Progenitor cell of endocrine pancreas (in vitro differentiated cells): ENCODE data around the gene MYO7A. TPM values are rescaled to one million over a fixed set of nuclear protein-coding genes. Genes with fewer than 3 reads are reported as not detected.
A peak's percentile ranks its signal among the peaks of the same experiment; 100 is the strongest.

ENCODE experiments used
- DNase-seq: peaks from one replicate; pipeline ENCODE4 v3.0.0; 2021; ENCODE audit warnings: low spot score; ENCODE audit not compliant: unreplicated experiment
- H3K27ac Mint-ChIP-seq: 2 replicates; pipeline ENCODE4 v1.8.0; 2021; ENCODE audit warnings: mild to moderate bottlenecking, moderate library complexity, mixed read lengths
- H3K27me3 Mint-ChIP-seq: 2 replicates; pipeline ENCODE4 v1.8.0; 2021; ENCODE audit warnings: mixed read lengths
- H3K36me3 Mint-ChIP-seq: 2 replicates; pipeline ENCODE4 v1.8.0; 2022; ENCODE audit warnings: mixed read lengths; ENCODE audit not compliant: insufficient read depth
- H3K4me1 Mint-ChIP-seq: 2 replicates; pipeline ENCODE4 v1.8.0; 2021; ENCODE audit warnings: low read depth, mixed read lengths
- H3K4me3 Mint-ChIP-seq: 2 replicates; pipeline ENCODE4 v1.8.0; 2021; ENCODE audit warnings: low read depth, mild to moderate bottlenecking, moderate library complexity, mixed read lengths
- H3K9me3 Mint-ChIP-seq: 2 replicates; pipeline ENCODE4 v1.8.0; 2021; ENCODE audit warnings: low read depth, mixed read lengths
- total RNA-seq: library from RNA; stranded (reverse); gene quantifications from 2 replicates; pipeline ENCODE4 v1.2.1, GENCODE V29; 2021
- TF ChIP-seq, protein P1 (sequence below): fragments of 200-600 bp; sonication (generic); IDR thresholded peaks from one replicate; pipeline ENCODE4 v1.5.0; 2021; ENCODE audit warnings: antibody characterized with exemption, mild to moderate bottlenecking; ENCODE audit not compliant: unreplicated experiment

MYO7A gene
- total RNA-seq, 1 donor from 2014 or later, result 5.7 TPM

GRCh38 chr11:77086521-77087472, 41.2 kb upstream of the MYO7A start:
- TF ChIP-seq, protein P1, sequence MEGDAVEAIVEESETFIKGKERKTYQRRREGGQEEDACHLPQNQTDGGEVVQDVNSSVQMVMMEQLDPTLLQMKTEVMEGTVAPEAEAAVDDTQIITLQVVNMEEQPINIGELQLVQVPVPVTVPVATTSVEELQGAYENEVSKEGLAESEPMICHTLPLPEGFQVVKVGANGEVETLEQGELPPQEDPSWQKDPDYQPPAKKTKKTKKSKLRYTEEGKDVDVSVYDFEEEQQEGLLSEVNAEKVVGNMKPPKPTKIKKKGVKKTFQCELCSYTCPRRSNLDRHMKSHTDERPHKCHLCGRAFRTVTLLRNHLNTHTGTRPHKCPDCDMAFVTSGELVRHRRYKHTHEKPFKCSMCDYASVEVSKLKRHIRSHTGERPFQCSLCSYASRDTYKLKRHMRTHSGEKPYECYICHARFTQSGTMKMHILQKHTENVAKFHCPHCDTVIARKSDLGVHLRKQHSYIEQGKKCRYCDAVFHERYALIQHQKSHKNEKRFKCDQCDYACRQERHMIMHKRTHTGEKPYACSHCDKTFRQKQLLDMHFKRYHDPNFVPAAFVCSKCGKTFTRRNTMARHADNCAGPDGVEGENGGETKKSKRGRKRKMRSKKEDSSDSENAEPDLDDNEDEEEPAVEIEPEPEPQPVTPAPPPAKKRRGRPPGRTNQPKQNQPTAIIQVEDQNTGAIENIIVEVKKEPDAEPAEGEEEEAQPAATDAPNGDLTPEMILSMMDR, result no peak
- no peaks in the 10 kb centered on the region for H3K36me3 Mint-ChIP-seq
- no peaks in the 10 kb centered on the region for H3K9me3 Mint-ChIP-seq
- H3K27me3 Mint-ChIP-seq, result no peaks in the 10 kb centered on the region
- H3K27ac Mint-ChIP-seq, result no peak overlapping the region
- peaks cover 5% of the 10 kb centered on the region for H3K4me1 Mint-ChIP-seq
- no peak for DNase-seq
- H3K4me3 Mint-ChIP-seq, result no peak overlapping the region

DNA sequence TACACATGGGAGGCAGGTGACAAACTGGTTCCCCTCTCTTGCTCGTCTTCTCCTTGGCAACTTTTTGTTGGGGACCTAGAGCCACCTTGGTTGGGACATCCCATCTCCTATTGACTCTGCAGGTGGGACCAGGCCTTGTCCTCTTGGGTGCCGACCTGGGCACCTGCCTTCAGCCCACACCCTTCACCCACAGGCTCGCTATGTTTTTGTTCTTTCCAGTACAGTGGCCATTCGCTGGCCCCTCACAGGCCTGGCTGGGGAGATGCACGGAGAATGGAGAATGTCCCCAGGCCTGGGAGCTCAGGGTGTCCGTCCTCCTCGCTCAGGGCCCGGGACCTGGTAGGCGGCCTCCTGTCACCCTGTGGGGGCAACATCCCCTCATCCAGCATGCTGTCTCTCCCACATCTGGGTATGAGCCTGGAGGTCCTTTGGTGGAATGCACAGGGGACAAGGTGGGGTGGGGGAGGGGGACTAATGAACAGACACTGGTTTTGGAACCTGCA, 40.3 kb upstream of the MYO7A start:
- Mint-ChIP-seq H3K4me1 (peaks cover 5% of the 10 kb centered on the region), H3K27ac (no peak overlapping the region), H3K27me3 (no peaks in the 10 kb centered on the region), H3K36me3 (no peaks in the 10 kb centered on the region), H3K4me3 (no peak overlapping the region), H3K9me3 (no peaks in the 10 kb centered on the region)
- DNase-seq, result no peak
- TF ChIP-seq, protein P1, result no peak

DNA sequence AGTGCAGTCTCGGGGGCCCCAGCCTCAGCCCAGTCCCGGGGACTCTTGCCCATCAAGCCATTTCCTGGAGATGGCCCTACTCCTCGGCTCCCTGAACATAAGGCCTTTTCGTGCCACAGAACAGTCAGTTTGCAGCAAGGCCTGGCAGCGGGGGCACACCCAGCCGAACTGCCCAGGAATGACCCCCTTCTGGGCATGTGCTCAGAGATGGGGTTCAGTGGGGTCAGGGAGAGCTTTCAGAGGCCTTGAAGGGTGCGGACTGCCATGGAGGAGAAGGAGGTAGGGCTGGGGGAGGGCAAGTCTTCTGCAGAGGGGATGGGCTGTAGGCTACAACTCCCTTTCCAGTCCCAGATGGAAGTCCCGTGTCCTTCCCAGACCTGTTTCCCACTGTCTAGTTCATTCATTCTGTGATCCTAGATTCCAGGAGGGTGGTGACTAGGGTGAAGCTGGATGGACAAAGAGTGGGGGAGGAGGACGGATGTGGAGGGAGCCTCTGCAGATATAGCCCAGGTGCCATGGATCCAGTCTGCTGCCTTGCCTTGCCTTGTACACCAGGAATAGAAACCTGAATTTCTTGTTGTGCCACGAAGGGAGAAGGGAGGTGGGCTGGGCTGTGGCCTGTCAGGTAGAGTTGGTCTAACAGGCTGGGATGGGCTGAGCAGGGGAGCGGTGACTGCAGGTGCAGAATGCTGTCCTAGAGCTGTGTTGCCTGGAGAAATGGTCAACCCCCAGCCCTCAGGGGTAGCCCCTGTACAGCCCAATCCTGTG, 39.6 kb upstream of the MYO7A start:
- no peak for DNase-seq
- Mint-ChIP-seq H3K27me3 (no peaks in the 10 kb centered on the region), H3K27ac (no peak overlapping the region), H3K4me3 (no peak overlapping the region), H3K36me3 (no peaks in the 10 kb centered on the region), H3K4me1 (peaks cover 5% of the 10 kb centered on the region), H3K9me3 (no peaks in the 10 kb centered on the region)
- TF ChIP-seq, protein P1, result no peak

DNA sequence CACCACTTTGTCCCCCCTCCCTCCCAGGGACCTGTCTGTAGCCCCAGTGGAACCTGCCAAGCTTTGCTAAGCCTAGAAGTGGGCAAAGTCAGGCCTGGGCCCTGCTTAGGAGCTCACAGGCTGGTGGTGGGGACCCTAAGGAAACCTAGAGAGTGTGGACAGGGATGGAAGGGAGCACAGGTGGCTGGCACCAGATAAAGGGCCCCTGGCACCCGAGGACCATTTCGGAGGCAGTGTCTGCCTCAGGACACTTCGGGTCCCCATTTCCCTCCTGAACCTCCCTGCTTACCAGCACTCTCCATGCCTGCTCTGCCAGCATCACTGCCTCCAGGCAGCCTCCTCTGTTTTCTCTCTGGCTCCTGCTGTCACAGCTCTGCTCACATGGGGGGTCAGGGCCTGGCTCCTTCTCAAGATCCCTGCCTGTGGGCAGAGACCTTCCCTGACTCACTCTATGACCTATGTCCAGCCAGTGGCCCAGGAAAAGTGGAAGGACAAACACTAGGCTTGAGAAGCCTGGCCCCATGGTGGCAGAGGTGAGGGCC, 39.0 kb upstream of the MYO7A start:
- H3K4me3 Mint-ChIP-seq, result no peak overlapping the region
- H3K27ac Mint-ChIP-seq, result peak overlapping the region; percentile 6
- H3K9me3 Mint-ChIP-seq, result no peaks in the 10 kb centered on the region
- TF ChIP-seq, protein P1, result no peak
- no peak for DNase-seq
- no peaks in the 10 kb centered on the region for H3K36me3 Mint-ChIP-seq
- no peaks in the 10 kb centered on the region for H3K27me3 Mint-ChIP-seq
- peaks cover 5% of the 10 kb centered on the region for H3K4me1 Mint-ChIP-seq

DNA sequence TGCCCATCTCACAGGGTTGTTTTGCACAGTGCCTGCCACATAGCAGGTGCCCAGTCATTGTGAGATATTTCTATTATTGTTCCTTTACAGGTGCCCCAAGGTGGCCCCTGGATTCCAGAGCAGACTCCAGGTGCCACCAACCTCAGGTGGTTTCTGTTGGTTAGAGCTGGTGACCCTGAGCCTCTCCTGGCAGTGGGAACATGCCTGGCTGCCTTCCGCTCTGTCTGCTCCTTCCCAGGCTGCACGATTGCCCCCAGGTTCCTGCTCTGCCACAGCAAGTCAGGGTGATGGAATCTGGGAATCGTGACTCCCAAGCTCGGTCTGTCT, 38.0 kb upstream of the MYO7A start:
- no peak overlapping the region for H3K4me3 Mint-ChIP-seq
- no peaks in the 10 kb centered on the region for H3K36me3 Mint-ChIP-seq
- TF ChIP-seq, protein P1, result no peak
- H3K4me1 Mint-ChIP-seq, result peaks cover 5% of the 10 kb centered on the region
- H3K27me3 Mint-ChIP-seq, result no peaks in the 10 kb centered on the region
- H3K27ac Mint-ChIP-seq, result no peak overlapping the region
- no peaks in the 10 kb centered on the region for H3K9me3 Mint-ChIP-seq
- DNase-seq, result no peak
